NCI-H1694 (cell line): ENCODE measurements around the gene DYNLT2B.
"Not testable (repeated sequence)": the region's sequence is repeated elsewhere in the genome, so short reads cannot be mapped to it uniquely, and the experiment has no call there.

Experiments
- DNase-seq: peaks from one replicate; lab custom pipeline; 2025; lab: John Stamatoyannopoulos, UW

The DYNLT2B gene

GRCh38 chr3:196272826-196273225 lies 45.2 kb downstream of the DYNLT2B start:
- no peak for DNase-seq

- no peak for DNase-seq
Observed at GRCh38 chr3:196270499-196270898, 47.5 kb downstream of the DYNLT2B start.

- DNase-seq: no peak
Observed at GRCh38 chr3:196268284-196269163, 49.5 kb downstream of the DYNLT2B start.

- DNase-seq: no peak
Observed at GRCh38 chr3:196263819-196264218, 54.2 kb downstream of the DYNLT2B start.

GRCh38 chr3:196260784-196261183 lies 57.3 kb downstream of the DYNLT2B start:
- DNase-seq: no peak

GRCh38 chr3:196255776-196256175 lies 62.3 kb downstream of the DYNLT2B start:
- no peak for DNase-seq

GRCh38 chr3:196254376-196255283 lies 63.4 kb downstream of the DYNLT2B start:
- no peak for DNase-seq

- DNase-seq: no peak
Observed at GRCh38 chr3:196251918-196252317, 66.1 kb downstream of the DYNLT2B start.

- no peak for DNase-seq
Observed at GRCh38 chr3:196246612-196247308, 71.3 kb downstream of the DYNLT2B start.

GRCh38 chr3:196244166-196244565 lies 73.9 kb downstream of the DYNLT2B start:
- not testable (repeated sequence) for DNase-seq

GRCh38 chr3:196241704-196242103 lies 76.3 kb downstream of the DYNLT2B start:
- no peak for DNase-seq
